AG04449 (cell line): ENCODE data around the gene ABCA7.

Experiments used
- CTCF ChIA-PET: fragments of 350-600 bp; formaldehyde crosslinking; extraction: SDS; loops from one replicate; lab custom pipeline; 2021; ENCODE audit warnings: antibody characterized with exemption; lab: Yijun Ruan, JAX
- POLR2A ChIA-PET: fragments of 400-600, 350-600 bp; formaldehyde crosslinking; extraction: SDS; loops from one replicate; lab custom pipeline; 2020; ENCODE audit warnings: antibody characterized with exemption, inconsistent platforms; lab: Yijun Ruan, JAX
- DNase-seq: peaks from one replicate; pipeline ENCODE4 v3.0.0-alpha.2; 2010; ENCODE audit warnings: low read depth, low spot score
- H3K4me3 ChIP-seq: 2 replicates; pipeline ENCODE4 v1.5.1; 2011; ENCODE audit warnings: low read depth, mild to moderate bottlenecking, control low read depth, low read length
- CTCF ChIP-seq: IDR thresholded peaks from one replicate; pipeline ENCODE4 v1.5.1; 2011; ENCODE audit warnings: mild to moderate bottlenecking, moderate library complexity, low read length, control low read depth, inconsistent platforms; ENCODE audit not compliant: insufficient read depth; ENCODE audit errors: missing control alignments

Gene ABCA7

GRCh38 chr19:1000591-1001537 is 39.0 kb upstream of the ABCA7 start:
- CTCF ChIA-PET = interaction anchor here (0.7 to 1.0 kb wide), 5 partner anchors 54 to 199 kb away, joined by 3 read pairs; no protein-coding TSS in a partner anchor
- POLR2A ChIA-PET = no interaction called here
- no peak for DNase-seq
- no peak overlapping the region for H3K4me3 ChIP-seq
- TF ChIP-seq CTCF = no peak

- no peak overlapping the region for H3K4me3 ChIP-seq
- no peak for DNase-seq
- CTCF ChIA-PET = interaction anchor here (0.7 to 1.0 kb wide), 5 partner anchors 55 to 199 kb away, joined by 3 read pairs; no protein-coding TSS in a partner anchor
- POLR2A ChIA-PET = no interaction called here
- peak; percentile 93 for TF ChIP-seq CTCF
Measured at GRCh38 chr19:1001538-1002166, 38.3 kb upstream of the ABCA7 start.

GRCh38 chr19:1002600-1002999 is 37.3 kb upstream of the ABCA7 start:
- ChIA-PET POLR2A (no interaction called here), CTCF (interaction anchor here (0.9 kb wide), 1 partner anchor 235 kb away, joined by 4 read pairs; no protein-coding TSS in a partner anchor)
- TF ChIP-seq CTCF = no peak
- H3K4me3 ChIP-seq = no peak overlapping the region
- DNase-seq = no peak

- ChIA-PET CTCF (interaction anchor here (0.9 to 2.0 kb wide), 3 partner anchors 8 to 236 kb away, joined by 4 to 6 read pairs (median 5); no protein-coding TSS in a partner anchor), POLR2A (no interaction called here)
- no peak for DNase-seq
Measured at GRCh38 chr19:1003283-1003682, 36.6 kb upstream of the ABCA7 start.

GRCh38 chr19:1004204-1004802 is 35.6 kb upstream of the ABCA7 start:
- POLR2A ChIA-PET = interaction anchor here (0.6 to 0.7 kb wide), 2 partner anchors 14 to 198 kb away, joined by 3 read pairs; no protein-coding TSS in a partner anchor
- no peak for DNase-seq
- CTCF ChIA-PET = interaction anchor here (1.1 to 2.3 kb wide), 6 partner anchors 9 to 239 kb away, joined by 3 to 10 read pairs (median 6); no protein-coding TSS in a partner anchor
- no peak overlapping the region for H3K4me3 ChIP-seq
- no peak for TF ChIP-seq CTCF

More at GRCh38 chr19:1003283-1003682, 36.6 kb upstream of the ABCA7 start:
- TF ChIP-seq CTCF = no peak
- no peak overlapping the region for H3K4me3 ChIP-seq
